ENCODE data around the gene ESPN. TPM values are rescaled to one million over a fixed set of nuclear protein-coding genes. Genes with fewer than 3 reads are reported as not detected.
"Not testable (repeated sequence)": the region's sequence is repeated elsewhere in the genome, so short reads cannot be mapped to it uniquely, and the experiment has no call there.

ESPN gene
- total and polyA plus RNA-seq, 10 donors, result 0.26 to 6.0 (median 0.54) TPM; not detected in 1

- H3K27ac ChIP-seq, result peak within 1 kb of the TSS; percentile 46 to 86 (median 81)
These were observed 66.9 kb downstream of the ESPN start, which contains the start of gene PLEKHG5 for GRCh38 chr1:6491480-6491962. PLEKHG5 (minus strand) TSS chr1:6491667; CDS start chr1:6477571, 14,096 bp downstream.

GRCh38 chr1:6491966-6492365 is 67.4 kb downstream of the ESPN start:
- no peaks in the 10 kb centered on the region for H3K9me3 ChIP-seq
- intact Hi-C loops (cut with DNase I; ENCODE audit: low total_unique reads), result no loop called here
- peaks cover 14 to 100% (median 63%) of the 10 kb centered on the region in 6 donors for H3K4me1 ChIP-seq
- H3K27me3 ChIP-seq (replicated peaks in 1 of 7), result peaks cover 0 to 43% (median 5%) of the 10 kb centered on the region in 7 donors
- TF ChIP-seq POLR2AphosphoS5 (IDR thresholded peaks at IDR 0.05) (peak in 1 of 3 donors; percentile 43), POLR2A (IDR thresholded peaks at IDR 0.05) (no peak), CTCF (IDR thresholded peaks at IDR 0.05 in 8 of 11, conservative IDR thresholded peaks at IDR 0.05 in 3 of 11) (no peak)
- no peak for DNase-seq
- peak overlapping the region; percentile 27 to 86 (median 81) for H3K27ac ChIP-seq
- 61 to 69% (median 67%) methylated on average over 8 to 10 of the region's 10 CpGs for WGBS, 5 donors
- peak overlapping the region in 1 of 8 donors; percentile 76 for H3K4me3 ChIP-seq
- no peaks in the 10 kb centered on the region for H3K36me3 ChIP-seq

More at GRCh38 chr1:6491480-6491962, 66.9 kb downstream of the ESPN start, which contains the start of gene PLEKHG5:
- Histone ChIP-seq H3K9me3 (no peaks in the 10 kb centered on the region), H3K4me3 (peak within 1 kb of the TSS; percentile 46 to 76 (median 56)), H3K36me3 (no peaks in the 10 kb centered on the region), H3K4me1 (peaks cover 17 to 100% (median 62%) of the 10 kb centered on the region in 6 donors), H3K27me3 (replicated peaks in 1 of 7) (peaks cover 0 to 43% (median 2%) of the 10 kb centered on the region in 7 donors)
- intact Hi-C loops (cut with DNase I; ENCODE audit: low total_unique reads), result no loop called here
- DNase-seq, result no peak
- 63 to 76% (median 68%) methylated on average over 6 of the region's 6 CpGs for WGBS, 5 donors
- TF ChIP-seq CTCF (IDR thresholded peaks at IDR 0.05 in 8 of 11, conservative IDR thresholded peaks at IDR 0.05 in 3 of 11), result no peak
- TF ChIP-seq POLR2A (IDR thresholded peaks at IDR 0.05), result no peak

GRCh38 chr1:6493834-6494223 is 69.3 kb downstream of the ESPN start:
- DNase-seq; intact Hi-C loops (cut with DNase I; ENCODE audit: low total_unique reads); H3K9me3 ChIP-seq; H3K36me3 ChIP-seq; H3K4me3 ChIP-seq: not testable (repeated sequence)
- 76 to 94% (median 89%) methylated on average over 3 to 4 of the region's 4 CpGs for whole genome bisulfite sequencing, 5 donors
- Histone ChIP-seq H3K4me1 (peaks cover 15 to 97% (median 69%) of the 10 kb centered on the region in 6 donors), H3K27ac (peak overlapping the region in 6 of 8 donors; percentile 43 to 86 (median 82)), H3K27me3 (replicated peaks in 1 of 7) (peaks cover 0 to 60% (median 5%) of the 10 kb centered on the region in 7 donors)

GRCh38 chr1:6494627-6495026 is 70.1 kb downstream of the ESPN start:
- intact Hi-C loops (cut with DNase I; ENCODE audit: low total_unique reads), result no loop called here
- Histone ChIP-seq H3K27me3 (replicated peaks in 1 of 7) (peaks cover 0 to 65% (median 5%) of the 10 kb centered on the region in 7 donors), H3K27ac (peak overlapping the region in 6 of 8 donors; percentile 42 to 86 (median 81)), H3K9me3 (no peaks in the 10 kb centered on the region), H3K4me1 (peaks cover 19 to 97% (median 73%) of the 10 kb centered on the region in 6 donors), H3K4me3 (peak overlapping the region in 1 of 8 donors; percentile 80), H3K36me3 (no peaks in the 10 kb centered on the region)
- WGBS, 5 donors, result 71 to 90% (median 80%) methylated on average over 2 to 4 of the region's 4 CpGs
- TF ChIP-seq POLR2AphosphoS5 (IDR thresholded peaks at IDR 0.05), result no peak
- no peak for TF ChIP-seq CTCF (IDR thresholded peaks at IDR 0.05 in 8 of 11, conservative IDR thresholded peaks at IDR 0.05 in 3 of 11)
- TF ChIP-seq POLR2A (IDR thresholded peaks at IDR 0.05), result no peak
- no peak for DNase-seq

Data from spleen (tissue), 11 donors.